ENCODE results near the gene PTPN2. TPM values are rescaled to one million over a fixed set of nuclear protein-coding genes. Genes with fewer than 3 reads are reported as not detected.

PTPN2 gene
- total RNA-seq, 1 experiment from 2014 or later, result 59.8 TPM

DNA sequence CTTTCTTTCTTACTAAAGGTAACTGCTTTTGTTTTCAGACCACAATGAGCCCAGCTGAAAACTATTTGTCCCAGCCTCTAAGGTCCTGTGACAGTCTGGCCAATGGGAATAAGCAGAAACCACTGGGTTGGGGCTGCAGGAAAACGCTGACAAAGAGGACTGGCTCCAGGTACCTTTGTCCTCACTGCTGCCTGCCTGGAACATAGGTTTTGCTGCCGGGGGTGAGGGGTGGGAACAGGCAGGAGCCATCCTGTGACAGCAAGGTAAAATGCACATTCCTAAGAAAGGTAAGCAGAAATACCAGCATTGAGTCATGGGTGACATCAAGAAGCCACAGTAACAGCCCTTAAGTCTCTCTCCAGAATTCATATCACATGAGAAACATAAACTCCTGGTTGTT is 21.6 kb downstream of the PTPN2 start:
- peak; percentile 72 for ATAC-seq
- H3K4me3 ChIP-seq (ENCODE audit: low read length), result no peak overlapping the region

DNA sequence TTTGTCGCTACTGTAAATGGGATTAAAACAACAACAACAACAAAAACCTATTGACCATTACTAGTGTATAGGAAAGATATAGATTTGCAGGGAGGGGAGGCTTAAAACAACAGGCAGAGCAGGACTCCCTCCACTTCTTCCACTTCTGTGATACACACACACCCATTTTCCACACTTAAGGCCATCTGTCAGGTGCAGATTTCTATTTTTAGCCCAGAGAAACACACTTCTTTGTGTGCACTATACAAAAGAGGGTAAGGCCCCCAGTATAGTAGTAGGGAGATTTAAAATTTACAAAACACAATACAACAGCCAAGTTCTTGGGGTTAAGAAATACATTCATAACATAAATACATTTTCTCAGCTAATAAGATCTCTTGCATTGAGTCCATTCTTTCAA is 22.4 kb downstream of the PTPN2 start:
- no peak for ATAC-seq
- Histone ChIP-seq H3K79me2 (ENCODE audit: low read length) (peaks cover 83% of the 10 kb centered on the region), H3K4me2 (ENCODE audit: low read length) (peak overlapping the region; percentile 30; the same call in 1 of the 2 replicates)

More for the DNA sequence above, 21.6 kb downstream of the PTPN2 start:
- TF ChIP-seq, protein P1, sequence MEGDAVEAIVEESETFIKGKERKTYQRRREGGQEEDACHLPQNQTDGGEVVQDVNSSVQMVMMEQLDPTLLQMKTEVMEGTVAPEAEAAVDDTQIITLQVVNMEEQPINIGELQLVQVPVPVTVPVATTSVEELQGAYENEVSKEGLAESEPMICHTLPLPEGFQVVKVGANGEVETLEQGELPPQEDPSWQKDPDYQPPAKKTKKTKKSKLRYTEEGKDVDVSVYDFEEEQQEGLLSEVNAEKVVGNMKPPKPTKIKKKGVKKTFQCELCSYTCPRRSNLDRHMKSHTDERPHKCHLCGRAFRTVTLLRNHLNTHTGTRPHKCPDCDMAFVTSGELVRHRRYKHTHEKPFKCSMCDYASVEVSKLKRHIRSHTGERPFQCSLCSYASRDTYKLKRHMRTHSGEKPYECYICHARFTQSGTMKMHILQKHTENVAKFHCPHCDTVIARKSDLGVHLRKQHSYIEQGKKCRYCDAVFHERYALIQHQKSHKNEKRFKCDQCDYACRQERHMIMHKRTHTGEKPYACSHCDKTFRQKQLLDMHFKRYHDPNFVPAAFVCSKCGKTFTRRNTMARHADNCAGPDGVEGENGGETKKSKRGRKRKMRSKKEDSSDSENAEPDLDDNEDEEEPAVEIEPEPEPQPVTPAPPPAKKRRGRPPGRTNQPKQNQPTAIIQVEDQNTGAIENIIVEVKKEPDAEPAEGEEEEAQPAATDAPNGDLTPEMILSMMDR (conservative IDR thresholded peaks at IDR 0.05; ENCODE audit: low read depth, low read length), result no peak
- TF ChIP-seq EZH2 (IDR thresholded peaks at IDR 0.05; ENCODE audit: low read length, unreplicated experiment) (no peak), EZH2phosphoT487 (IDR thresholded peaks at IDR 0.05; ENCODE audit: borderline replicate concordance, low read length) (no peak)
- Histone ChIP-seq H3K9ac (ENCODE audit: low read length) (no peak overlapping the region), H3K36me3 (ENCODE audit: low read depth, low read length) (peaks cover 5% of the 10 kb centered on the region; the same call in 1 of the 2 replicates), H3K9me2 (replicated peaks; ENCODE audit: low read length) (no peaks in the 10 kb centered on the region), H3K9me3 (ENCODE audit: low read length) (no peaks in the 10 kb centered on the region), H3K27ac (ENCODE audit: low read length) (peak overlapping the region; percentile 72), H3K27me3 (ENCODE audit: low read length) (no peaks in the 10 kb centered on the region), H2AFZ (ENCODE audit: low read length) (no peak overlapping the region), H3F3A (ENCODE audit: low read length, unreplicated experiment) (no peaks in the 10 kb centered on the region), H3K4me1 (ENCODE audit: insufficient read depth, low read length) (peaks cover 23% of the 10 kb centered on the region), H3K79me2 (ENCODE audit: low read length) (peaks cover 86% of the 10 kb centered on the region), H4K20me1 (ENCODE audit: low read length) (peaks cover 7% of the 10 kb centered on the region; the same call in 1 of the 2 replicates), H3K4me2 (ENCODE audit: low read length) (peak overlapping the region; percentile 30)
- no TSS peak for BruUV-seq (replicated peaks)
- POLR2A ChIA-PET (ENCODE audit: unreplicated experiment), result interaction anchor here (0.5 to 0.6 kb wide), 2 partner anchors 21 to 1237 kb away, joined by 3 to 5 read pairs; no protein-coding TSS in a partner anchor
- peak; percentile 82 for DNase-seq
- CTCF ChIA-PET, result no interaction called here
- intact Hi-C loops (cut with micrococcal nuclease), result loop anchor here (2.0 kb wide), 1 partner anchor 20 kb away; no protein-coding TSS in a partner anchor

DNA sequence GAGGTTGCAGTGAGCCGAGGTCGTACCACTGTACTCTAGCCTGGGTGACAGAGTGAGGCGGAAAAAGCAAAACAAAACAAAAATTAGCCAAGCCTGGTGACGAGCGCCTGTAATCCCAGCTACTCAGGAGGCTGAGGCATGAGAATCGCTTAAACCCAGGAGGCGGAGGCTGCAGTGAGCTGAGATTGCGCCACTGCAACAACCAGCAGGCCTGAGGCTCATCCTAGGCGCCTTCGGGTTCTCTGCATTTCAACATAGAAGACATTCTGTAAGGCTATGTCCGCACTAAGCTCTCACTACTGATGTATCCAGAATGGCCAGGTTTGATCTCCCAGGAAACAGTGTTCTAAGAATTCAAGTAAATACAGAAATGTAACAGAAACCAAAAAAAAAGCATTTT is 23.5 kb downstream of the PTPN2 start:
- ATAC-seq (no peak), DNase-seq (no peak)
- H3F3A ChIP-seq (ENCODE audit: low read length, unreplicated experiment), result no peaks in the 10 kb centered on the region
- H4K20me1 ChIP-seq (ENCODE audit: low read length), result peaks cover 5% of the 10 kb centered on the region; the same call in 1 of the 2 replicates
- POLR2A ChIA-PET (ENCODE audit: unreplicated experiment), result no interaction called here
- TF ChIP-seq EZH2 (IDR thresholded peaks at IDR 0.05; ENCODE audit: low read length, unreplicated experiment), result no peak
- TF ChIP-seq, protein P1 (conservative IDR thresholded peaks at IDR 0.05; ENCODE audit: low read depth, low read length), result no peak
- no peak for TF ChIP-seq EZH2phosphoT487 (IDR thresholded peaks at IDR 0.05; ENCODE audit: borderline replicate concordance, low read length)
- intact Hi-C loops (cut with micrococcal nuclease), result no loop called here
- no peak overlapping the region for H3K4me3 ChIP-seq (ENCODE audit: low read length)
- H3K4me2 ChIP-seq (ENCODE audit: low read length), result no peak overlapping the region
- no peaks in the 10 kb centered on the region for H3K9me3 ChIP-seq (ENCODE audit: low read length)
- no TSS peak for BruUV-seq (replicated peaks)
- no peak overlapping the region for H3K9ac ChIP-seq (ENCODE audit: low read length)
- H3K27ac ChIP-seq (ENCODE audit: low read length), result no peak overlapping the region
- H3K36me3 ChIP-seq (ENCODE audit: low read depth, low read length), result peaks cover 20% of the 10 kb centered on the region
- CTCF ChIA-PET, result no interaction called here
- H3K79me2 ChIP-seq (ENCODE audit: low read length), result peaks cover 82% of the 10 kb centered on the region
- no peak overlapping the region for H2AFZ ChIP-seq (ENCODE audit: low read length)
- H3K27me3 ChIP-seq (ENCODE audit: low read length), result no peaks in the 10 kb centered on the region
- peaks cover 23% of the 10 kb centered on the region for H3K4me1 ChIP-seq (ENCODE audit: insufficient read depth, low read length)
- no peaks in the 10 kb centered on the region for H3K9me2 ChIP-seq (replicated peaks; ENCODE audit: low read length)

More for the DNA sequence above, 22.4 kb downstream of the PTPN2 start:
- Histone ChIP-seq H3K9me3 (ENCODE audit: low read length) (no peaks in the 10 kb centered on the region), H2AFZ (ENCODE audit: low read length) (no peak overlapping the region), H3F3A (ENCODE audit: low read length, unreplicated experiment) (no peaks in the 10 kb centered on the region), H3K4me1 (ENCODE audit: insufficient read depth, low read length) (peaks cover 23% of the 10 kb centered on the region), H3K9me2 (replicated peaks; ENCODE audit: low read length) (no peaks in the 10 kb centered on the region), H3K36me3 (ENCODE audit: low read depth, low read length) (peaks cover 10% of the 10 kb centered on the region), H3K27me3 (ENCODE audit: low read length) (no peaks in the 10 kb centered on the region), H3K9ac (ENCODE audit: low read length) (no peak overlapping the region), H4K20me1 (ENCODE audit: low read length) (peaks cover 5% of the 10 kb centered on the region; the same call in 1 of the 2 replicates), H3K27ac (ENCODE audit: low read length) (peak overlapping the region; percentile 72; the same call in 1 of the 2 replicates), H3K4me3 (ENCODE audit: low read length) (no peak overlapping the region)
- TF ChIP-seq EZH2 (IDR thresholded peaks at IDR 0.05; ENCODE audit: low read length, unreplicated experiment), result no peak
- TF ChIP-seq, protein P1 (conservative IDR thresholded peaks at IDR 0.05; ENCODE audit: low read depth, low read length), result no peak
- TF ChIP-seq EZH2phosphoT487 (IDR thresholded peaks at IDR 0.05; ENCODE audit: borderline replicate concordance, low read length), result no peak
- ChIA-PET POLR2A (ENCODE audit: unreplicated experiment) (no interaction called here), CTCF (no interaction called here)
- intact Hi-C loops (cut with micrococcal nuclease), result loop anchor here (2.0 kb wide), 1 partner anchor 21 kb away; no protein-coding TSS in a partner anchor
- no TSS peak for BruUV-seq (replicated peaks)
- no peak for DNase-seq
